GM21717 (cell line): Measurements from ENCODE around the gene TNIP2.

Experiments used
- ATAC-seq: cut with Tn5 transposase; IDR thresholded peaks from one replicate; pipeline ENCODE4 v1.9.1; 2021; ENCODE audit warnings: mild to moderate bottlenecking, moderate library complexity; ENCODE audit not compliant: unreplicated experiment

Gene TNIP2

DNA sequence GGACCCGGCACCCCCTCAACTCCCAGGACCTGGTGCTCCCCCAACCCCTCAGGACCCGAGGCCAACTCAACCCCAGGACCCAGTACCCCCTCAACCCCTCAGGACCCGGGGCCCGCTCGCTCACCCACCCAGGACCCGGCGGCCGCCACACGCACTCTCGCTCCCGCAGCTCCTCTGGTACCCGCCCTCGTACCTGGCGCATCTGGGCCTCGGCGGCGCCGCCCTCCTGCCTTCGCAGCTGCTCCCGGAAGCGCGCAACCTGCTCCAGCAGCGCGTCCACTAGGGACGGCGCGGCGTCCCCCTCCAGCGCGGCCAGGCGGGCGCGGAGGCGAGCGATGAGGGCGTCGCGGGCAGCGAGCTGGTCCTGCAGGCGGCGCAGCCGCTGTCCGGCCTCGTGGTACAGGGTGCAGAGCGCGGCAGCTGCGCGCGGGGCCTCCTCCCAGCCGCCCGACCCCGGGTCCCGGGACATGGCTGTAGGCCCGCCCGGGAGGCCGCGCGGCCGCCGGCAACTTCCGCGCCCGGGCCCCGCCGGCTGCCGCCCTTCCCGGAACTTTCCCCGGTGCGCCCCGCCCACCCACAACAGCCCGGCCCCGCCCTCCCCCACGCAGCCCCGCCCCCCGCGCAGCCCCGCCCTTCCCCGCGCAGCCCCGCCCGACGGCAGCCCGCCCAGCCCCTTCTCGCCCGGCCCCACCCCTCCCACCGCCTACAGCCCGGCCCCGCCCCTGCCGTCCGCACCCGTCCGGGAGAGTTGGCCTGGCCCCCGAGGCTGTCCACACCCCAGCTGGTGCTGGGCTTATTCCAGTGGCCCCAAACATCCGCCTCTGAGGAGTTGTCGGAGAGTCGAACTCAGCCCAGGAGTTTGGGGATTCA lies at the start of gene TNIP2:
Gene TNIP2, minus strand, starts transcription at position 516 of the 870 bp plus-strand sequence. Its CDS starts 47 bp downstream, at position 469.
- ATAC-seq: peak; percentile 50

DNA sequence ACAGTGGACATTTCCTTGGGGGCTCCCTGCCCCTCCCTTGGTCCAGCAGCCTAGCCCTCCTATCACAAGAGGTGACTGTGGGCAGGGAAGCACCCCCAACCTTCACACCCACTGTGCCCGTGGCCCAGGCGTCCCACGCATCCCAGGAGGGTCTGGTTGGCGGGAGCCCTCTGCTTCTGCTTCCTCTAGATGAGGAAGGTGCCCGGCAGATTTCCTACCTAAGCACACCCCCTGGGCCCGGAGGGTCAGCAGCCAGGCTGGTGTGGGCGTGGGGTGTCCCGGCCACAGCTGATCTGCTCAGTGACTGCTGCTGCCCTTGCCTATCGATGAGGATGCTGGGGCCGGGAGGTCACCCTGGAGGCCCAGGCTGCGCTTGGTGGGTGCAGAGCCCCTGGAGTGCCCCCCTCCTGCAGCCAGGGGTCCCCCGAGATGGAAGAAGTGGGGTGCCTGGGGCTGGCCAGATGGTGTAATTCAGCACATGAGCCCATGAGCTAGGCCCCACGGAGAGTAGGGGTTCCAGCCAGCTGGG lies 48.9 kb upstream of the TNIP2 start:
- ATAC-seq: no peak

DNA sequence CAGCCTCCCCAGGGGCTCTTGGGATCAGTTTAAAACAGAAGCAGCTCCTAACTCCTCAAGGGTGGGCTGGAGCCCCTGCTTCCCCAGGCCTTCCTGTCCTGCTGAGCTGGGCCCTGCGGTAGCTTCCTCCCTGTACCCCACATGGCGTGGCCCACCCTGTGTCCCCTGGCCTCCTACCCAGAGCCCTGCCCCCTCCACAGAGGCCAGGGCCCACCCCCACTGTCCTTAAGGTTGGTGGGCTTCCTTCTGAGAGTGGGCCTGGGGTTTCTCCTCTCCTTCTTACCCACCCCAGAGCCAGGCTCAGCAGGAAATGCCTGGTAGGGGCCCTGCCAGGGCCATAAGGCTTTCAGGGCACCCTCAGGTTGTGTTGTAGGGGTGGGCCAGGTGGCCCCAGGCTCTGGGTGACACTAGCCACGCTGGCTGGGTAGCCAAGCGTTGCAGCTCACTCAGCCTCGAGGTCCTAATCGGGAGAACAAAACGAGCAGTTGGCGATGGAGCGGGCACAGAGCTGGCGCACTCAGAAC lies 48.4 kb upstream of the TNIP2 start:
- no peak for ATAC-seq

DNA sequence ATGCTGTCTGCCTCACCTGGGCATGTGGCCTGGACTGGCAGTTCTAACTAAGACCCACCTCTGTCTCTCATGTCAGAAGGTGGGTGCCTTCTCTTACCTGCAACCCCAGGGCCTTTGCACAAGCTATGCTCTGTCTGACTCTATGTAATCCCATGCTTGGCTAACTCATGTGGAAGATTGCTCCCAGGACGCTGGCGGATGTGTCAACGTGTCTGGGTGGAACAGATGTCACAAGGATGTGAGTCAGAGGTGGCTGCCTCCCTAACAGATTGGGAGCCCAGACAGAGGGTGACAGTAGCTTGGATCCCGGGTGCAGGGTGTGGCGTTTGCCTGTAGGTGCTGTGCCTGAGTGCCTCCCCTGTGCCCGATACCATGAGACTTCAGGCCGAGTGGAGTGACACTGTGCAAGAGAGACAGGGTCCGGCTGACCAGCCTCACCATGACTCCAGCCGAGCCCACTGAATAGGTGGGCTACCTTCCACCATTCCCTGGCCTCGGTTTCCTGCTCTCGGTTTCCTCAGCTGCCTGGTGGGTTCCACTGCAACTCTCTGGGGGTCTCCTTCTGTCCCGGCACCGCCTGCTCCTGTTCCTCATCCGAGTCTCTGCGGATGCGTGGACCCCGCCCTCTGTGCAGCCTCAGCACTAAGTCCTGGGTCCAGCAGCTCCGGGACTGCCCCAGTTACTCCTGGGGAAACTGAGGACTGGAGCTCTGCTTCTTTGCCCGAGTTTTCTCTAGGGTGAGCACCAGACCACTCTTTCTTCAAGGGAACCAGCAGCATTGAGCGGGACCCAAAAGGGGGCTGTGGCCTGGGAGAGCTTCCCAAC lies 47.7 kb upstream of the TNIP2 start:
- no peak for ATAC-seq

- no peak for ATAC-seq
These were observed 46.7 kb upstream of the TNIP2 start for GRCh38 chr4:2802618-2803531.

DNA sequence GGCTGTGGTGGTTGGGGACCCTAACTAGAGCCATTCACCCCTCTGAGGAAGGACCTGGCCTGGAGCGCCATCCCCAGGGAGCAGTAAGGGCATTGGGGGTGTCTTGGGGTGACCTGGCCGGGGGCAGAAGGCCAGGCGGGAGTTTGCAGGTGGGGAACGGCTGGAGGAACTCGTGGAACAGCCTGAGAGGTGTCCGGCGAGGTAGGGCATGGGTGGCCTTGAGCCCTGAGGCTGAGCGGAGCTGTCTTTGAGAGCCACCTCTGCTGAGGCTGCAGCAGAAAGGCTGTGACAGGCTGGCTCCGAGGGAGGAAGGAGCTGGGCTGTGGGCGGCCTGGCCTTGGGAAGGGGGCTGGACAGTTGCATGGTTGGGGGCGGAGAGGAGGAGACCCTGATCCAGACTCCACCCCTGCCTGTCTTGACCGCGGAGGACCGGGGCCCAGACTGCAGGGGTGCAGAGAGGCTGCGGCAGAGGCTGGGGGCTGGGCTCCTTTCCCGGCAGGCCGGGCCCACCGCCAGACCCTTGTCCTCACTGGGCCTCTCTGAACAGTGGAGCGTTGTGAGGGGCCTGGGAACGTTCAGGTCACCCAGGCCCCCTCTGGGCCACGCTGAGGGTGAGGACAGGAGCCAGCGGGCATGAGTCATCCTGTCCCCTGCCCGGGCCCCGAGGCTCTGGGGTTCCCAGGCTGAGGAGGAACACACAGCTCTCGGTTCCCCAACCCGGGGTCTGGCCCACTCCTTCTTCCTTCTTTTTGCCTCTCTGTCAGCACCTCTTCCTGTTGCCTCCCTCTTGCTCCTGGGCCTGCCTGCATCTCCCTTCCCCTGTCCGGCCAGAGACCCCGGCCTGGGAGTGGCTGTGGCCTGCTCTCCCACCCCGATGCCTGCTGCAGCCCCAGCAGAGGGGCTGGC lies 44.8 kb upstream of the TNIP2 start:
- ATAC-seq: peak; percentile 35

- ATAC-seq: no peak
These were observed 44.0 kb upstream of the TNIP2 start for GRCh38 chr4:2799971-2800690.

DNA sequence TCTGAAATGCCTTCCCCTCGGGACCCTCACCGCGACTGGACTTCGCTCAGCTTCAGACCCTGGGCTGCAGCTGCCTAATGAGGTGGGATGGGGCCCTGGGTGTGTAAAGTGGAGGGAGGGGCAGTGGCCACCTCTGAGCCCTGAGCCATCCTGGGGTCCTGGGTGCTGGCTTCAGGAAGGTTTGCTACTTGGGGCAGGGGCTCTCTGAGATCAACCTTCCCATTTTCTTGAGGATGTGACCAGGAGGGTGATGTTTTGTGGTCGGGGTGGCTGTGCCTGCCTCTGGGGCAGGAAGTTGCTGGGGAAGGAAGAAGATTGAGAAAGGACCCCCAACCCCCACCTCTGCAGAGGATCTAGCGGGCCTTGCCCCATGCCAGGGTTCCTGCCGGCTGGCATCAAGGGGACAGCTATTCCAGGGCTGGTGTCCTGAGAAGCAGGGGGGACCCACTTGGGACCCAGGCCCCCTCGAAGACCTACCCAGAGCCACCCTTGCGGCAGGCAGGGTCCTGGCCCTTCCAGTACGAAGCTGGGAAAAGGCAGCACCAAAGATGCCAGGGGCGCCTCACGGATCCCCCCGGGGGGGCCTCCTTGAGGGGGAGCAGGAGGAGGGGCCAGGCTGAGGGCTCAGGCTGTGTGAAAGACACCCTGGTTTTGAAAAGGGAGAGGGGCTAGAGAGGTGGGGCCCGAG lies 43.2 kb upstream of the TNIP2 start:
- ATAC-seq: no peak

DNA sequence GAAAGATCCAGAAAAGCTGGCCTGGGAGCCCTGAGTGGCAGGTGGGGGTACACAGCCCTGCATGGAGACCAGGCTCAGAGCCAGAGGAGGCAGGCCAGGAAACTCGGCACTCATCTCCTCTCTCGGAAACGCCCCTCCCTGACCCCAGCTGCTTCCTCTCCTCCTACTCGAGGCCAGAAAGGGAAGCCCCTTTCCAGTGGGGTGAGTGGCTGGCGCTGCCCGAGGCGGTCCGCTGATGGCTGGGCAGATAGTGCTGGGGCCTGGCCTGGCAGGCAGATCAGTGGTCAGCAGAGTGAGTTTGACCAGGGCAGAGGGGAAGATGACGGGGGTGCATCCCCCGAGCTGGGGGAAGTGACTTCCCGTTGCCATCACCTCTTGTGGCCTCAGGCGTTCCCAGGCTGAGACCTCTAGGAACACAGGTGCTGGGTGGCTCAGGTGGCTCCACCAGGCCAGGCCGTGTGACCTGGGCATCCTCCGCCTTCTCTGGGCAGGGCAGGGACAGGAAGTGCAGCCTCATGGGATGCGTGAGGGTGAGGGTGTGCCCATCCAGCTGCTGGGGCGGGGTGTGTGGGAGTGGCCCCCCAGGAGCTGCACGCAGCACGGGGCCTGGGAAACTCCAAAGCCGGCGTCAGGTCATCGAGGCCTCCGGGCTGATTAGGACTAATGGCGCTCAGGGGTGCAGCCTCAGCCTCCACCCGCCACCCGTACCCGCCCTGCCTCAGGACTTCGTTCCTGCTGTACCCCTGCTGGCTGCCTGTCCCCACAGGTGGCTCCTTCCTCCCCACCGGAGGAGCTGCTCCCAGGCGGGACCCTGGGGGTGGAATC lies 42.5 kb upstream of the TNIP2 start:
- no peak for ATAC-seq

DNA sequence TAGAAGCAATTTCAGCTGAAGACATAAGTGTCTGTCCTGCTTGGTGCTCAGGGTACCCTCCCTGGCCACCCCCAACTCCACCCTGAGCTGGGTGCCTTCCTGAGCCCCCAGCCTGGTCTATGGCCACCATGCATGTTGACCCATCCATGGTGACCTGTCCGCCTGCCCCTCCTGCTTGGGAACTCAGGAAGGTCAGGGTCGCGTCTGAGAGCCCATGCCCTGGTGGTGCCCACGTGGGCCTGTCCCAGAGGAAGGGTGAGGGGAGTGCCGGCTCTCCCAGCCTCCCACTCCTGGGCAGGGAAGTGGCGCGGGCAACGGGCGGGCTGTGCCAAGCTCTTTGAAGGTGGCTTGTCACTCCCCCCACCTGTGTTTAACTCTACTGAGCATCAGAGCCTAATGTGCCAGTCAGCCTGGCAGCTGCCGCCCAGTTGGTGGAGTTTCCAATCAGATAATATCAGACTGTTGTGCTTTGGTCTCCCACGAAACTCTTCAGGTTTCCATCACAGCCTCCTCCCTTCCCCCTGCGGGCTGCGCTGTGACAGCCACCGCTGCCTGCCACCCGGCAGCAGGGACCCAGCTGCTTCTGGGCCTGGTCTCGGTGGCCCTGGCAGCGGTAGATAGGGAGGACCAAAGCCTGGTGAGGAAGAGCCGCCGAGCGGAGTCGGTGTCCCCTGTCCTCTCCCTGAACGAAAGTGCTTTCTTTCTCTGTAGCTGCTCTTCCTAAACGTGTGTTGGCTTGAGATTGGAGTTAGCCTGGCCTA lies 41.6 kb upstream of the TNIP2 start:
- ATAC-seq: no peak

DNA sequence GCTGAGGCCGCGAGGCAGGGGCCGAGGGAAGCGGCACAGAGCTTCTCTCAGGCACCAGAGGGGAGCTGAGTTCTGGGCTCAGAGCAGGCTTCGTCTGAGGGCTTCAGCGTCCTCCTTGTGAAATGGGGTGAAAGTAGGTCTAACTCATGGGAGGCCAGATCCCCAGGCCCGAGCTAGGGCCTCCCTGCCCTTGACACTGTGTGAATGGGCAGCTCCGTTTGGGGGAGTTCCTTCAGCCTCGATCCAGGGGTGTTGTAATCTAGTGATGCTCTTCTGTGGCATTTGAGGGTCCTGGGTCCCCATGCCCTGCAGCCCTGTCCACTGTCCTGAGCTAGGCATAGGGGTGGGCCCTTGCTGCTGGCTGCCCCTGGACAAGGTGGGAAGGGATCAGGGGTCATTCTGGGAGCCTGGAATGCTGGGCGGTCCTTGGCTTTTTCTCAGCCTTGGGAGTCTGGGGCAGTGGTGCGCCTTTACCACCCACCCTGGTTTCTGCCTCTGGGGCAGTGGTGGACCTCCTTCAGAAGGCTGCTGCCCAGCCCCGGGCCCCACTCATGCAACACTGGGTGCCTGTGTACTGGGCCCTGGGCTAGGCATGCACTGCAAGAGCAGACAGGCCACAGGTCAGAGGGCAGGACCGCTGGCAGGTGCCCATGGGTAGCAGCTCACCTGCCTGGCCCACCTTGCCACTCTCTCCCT lies 40.9 kb upstream of the TNIP2 start:
- no peak for ATAC-seq

- ATAC-seq: no peak
These were observed 40.0 kb upstream of the TNIP2 start for GRCh38 chr4:2795893-2796848.

- no peak for ATAC-seq
These were observed 39.3 kb upstream of the TNIP2 start for GRCh38 chr4:2795300-2795892.

DNA sequence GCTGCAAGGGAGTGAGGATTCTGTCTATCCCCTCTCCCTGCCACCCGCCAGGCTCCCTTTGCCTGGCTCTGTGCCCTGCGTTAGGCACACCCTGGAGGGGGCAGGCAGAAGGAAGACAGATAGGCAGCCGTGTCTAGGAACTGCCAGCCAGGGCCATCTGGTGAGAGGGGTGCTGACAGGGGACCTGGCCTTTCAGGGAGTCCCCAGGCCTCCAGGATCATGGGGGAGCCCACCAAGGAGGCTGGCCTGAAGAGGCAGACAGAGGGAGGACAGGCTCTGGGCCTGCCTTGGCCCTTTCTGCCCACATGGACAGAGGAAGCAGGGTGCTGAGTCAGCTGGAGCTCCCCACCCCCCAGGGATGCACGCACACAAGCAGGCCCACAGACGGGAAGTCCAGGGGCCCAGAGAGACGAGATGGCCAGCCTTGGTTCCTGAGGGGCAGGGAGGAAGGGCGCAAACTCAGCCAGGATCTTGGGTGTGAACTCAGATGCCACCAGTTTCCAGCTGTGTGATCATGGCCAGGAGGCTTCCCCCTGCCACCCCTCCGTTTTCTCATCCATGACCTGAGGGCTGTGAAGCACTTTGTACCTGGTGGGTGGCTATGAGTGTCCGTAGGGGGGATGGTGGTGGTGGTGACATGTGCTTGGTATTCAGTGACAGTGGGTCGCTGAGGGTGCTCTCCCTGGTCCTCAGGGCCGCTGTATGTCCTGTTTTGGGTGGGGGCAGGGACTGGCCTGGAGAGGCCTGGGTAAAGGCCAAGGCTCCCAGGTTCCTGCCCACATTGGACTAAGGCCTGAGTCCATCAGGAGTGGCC lies 38.6 kb upstream of the TNIP2 start:
- ATAC-seq: no peak
